Ovary (tissue), 3 donors: ENCODE measurements around the gene AMMECR1.

Experiments used
- EP300 ChIP-seq: sonication (generic); formaldehyde crosslinking; IDR thresholded peaks from one replicate; pipeline ENCODE4 v1.6.1; 2017; ENCODE audit warnings: antibody characterized with exemption
- POLR2A ChIP-seq: fragments of 450-650 bp; IDR thresholded peaks from one replicate; pipeline ENCODE4 v1.6.1; 2017; ENCODE audit warnings: antibody characterized with exemption, mild to moderate bottlenecking, moderate library complexity
- TF ChIP-seq, protein P1 (sequence below), 3 donors: fragments of 450-650 bp in 2 of 3; fragments of 200-600 bp in 1 of 3; IDR thresholded peaks; one replicate each; pipeline versions ENCODE4 v1.5.1 to v1.8.0; 2016 to 2022; ENCODE audit warnings: antibody characterized with exemption in 3 of 3, mild to moderate bottlenecking in 1 of 3
- donor health status: DM: no; HTN: no; CAD: no.

GRCh38 chrX:110213183-110213582 lies 104.7 kb downstream of the AMMECR1 start:
- TF ChIP-seq, protein P1, sequence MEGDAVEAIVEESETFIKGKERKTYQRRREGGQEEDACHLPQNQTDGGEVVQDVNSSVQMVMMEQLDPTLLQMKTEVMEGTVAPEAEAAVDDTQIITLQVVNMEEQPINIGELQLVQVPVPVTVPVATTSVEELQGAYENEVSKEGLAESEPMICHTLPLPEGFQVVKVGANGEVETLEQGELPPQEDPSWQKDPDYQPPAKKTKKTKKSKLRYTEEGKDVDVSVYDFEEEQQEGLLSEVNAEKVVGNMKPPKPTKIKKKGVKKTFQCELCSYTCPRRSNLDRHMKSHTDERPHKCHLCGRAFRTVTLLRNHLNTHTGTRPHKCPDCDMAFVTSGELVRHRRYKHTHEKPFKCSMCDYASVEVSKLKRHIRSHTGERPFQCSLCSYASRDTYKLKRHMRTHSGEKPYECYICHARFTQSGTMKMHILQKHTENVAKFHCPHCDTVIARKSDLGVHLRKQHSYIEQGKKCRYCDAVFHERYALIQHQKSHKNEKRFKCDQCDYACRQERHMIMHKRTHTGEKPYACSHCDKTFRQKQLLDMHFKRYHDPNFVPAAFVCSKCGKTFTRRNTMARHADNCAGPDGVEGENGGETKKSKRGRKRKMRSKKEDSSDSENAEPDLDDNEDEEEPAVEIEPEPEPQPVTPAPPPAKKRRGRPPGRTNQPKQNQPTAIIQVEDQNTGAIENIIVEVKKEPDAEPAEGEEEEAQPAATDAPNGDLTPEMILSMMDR (IDR thresholded peaks at IDR 0.05) = no peak
- TF ChIP-seq POLR2A = no peak
- TF ChIP-seq EP300 = no peak
